Measurements from ENCODE around the gene CDC20. TPM values are rescaled to one million over a fixed set of nuclear protein-coding genes. Genes with fewer than 3 reads are reported as not detected.

Gene CDC20
- total RNA-seq = 152 and 191 TPM in 2 replicates

DNA sequence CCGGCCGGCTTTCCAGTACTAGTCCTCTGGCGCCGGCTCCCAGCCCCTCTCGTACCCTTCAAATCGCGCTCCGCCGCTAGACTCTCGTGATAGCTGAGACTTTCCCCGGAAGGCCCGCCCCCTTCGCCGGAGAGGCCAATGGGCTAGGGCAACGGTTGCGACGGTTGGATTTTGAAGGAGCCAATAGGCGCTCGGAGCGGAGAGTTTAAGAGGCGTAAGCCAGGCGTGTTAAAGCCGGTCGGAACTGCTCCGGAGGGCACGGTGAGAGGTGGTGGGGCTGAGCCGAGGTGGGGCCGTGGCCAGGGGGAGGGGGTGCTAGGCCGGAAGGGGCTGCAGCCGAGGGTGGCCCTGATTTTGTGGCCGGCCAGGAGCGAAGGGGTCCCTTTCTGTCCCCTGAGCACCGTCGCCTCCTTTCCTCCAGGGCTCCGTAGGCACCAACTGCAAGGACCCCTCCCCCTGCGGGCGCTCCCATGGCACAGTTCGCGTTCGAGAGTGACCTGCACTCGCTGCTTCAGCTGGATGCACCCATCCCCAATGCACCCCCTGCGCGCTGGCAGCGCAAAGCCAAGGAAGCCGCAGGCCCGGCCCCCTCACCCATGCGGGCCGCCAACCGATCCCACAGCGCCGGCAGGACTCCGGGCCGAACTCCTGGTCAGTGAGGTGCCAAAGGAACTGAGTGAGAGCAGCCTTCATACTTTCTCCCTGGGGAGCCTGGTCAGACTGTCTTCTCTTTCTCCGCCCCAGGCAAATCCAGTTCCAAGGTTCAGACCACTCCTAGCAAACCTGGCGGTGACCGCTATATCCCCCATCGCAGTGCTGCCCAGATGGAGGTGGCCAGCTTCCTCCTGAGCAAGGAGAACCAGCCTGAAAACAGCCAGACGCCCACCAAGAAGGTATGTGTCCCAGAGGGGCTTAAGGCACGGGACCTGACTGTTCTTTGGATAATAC lies at the start of gene CDC20:
TSS of gene CDC20 (plus strand) at position 236 of the 948 bp plus-strand sequence. CDS start at position 471, 235 bp downstream.

DNA sequence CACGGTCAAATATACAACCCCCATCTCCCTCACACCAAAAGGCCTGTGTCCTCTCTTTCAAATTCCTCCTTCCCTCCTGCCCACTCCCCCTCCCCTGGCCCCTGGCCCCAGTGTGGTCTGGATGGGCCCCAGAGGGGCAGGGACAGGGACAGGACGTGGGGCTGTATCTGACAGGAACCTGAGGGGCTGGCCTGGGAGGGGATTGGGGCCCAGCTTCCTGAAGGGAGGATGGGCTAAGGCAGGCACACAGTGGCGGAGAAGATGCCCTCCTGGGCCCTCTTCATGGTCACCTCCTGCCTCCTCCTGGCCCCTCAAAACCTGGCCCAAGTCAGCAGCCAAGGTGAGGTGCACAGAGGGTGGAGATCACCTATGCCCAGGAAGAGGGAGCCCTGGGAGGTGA lies 21.2 kb upstream of the CDC20 start, which contains the start of gene MPL:
TSS of gene MPL (plus strand) at position 231 of the 400 bp plus-strand sequence. CDS start at position 262, 31 bp downstream.

DNA sequence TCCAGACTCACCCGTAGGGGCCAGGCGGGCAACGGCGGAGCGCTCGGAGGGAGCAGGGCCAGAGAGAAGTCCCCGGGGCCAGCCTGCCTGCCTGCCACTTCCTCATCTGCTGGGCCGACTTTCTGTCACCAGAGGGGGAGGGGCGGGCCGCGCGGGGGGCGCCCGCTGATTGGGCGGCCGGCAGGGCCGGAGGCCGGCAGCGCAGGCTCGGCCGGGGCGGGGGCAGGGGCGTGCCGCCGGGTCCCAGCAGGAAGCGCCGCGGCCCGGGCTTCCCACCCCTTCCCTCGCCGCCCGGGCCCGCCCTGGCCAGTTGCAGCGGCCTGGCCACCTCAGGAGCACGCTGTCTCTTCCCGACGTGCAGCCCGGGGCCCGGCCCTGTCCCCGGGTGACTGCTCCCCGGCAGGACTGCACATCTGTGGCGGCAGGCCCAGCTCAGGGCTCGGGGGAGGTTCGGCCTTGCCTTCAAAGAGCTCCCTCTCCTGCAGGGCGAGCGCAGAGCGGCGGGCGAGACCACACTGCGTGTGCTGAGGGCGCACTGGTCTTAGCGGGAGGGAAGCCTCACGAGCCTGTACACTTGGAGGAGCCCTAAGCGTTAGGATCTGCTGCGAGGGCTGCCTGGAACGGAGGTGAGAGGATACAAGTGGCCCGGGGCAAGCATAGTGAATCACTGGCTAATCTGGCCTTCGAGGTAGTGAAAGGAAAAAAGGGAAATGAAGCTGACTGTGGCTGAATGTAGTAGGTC lies 9.3 kb downstream of the CDC20 start, which contains the start of gene ELOVL1:
TSS of gene ELOVL1 (minus strand) at position 108 of the 742 bp plus-strand sequence. CDS start 2,402 bp downstream, outside the sequence.

DNA sequence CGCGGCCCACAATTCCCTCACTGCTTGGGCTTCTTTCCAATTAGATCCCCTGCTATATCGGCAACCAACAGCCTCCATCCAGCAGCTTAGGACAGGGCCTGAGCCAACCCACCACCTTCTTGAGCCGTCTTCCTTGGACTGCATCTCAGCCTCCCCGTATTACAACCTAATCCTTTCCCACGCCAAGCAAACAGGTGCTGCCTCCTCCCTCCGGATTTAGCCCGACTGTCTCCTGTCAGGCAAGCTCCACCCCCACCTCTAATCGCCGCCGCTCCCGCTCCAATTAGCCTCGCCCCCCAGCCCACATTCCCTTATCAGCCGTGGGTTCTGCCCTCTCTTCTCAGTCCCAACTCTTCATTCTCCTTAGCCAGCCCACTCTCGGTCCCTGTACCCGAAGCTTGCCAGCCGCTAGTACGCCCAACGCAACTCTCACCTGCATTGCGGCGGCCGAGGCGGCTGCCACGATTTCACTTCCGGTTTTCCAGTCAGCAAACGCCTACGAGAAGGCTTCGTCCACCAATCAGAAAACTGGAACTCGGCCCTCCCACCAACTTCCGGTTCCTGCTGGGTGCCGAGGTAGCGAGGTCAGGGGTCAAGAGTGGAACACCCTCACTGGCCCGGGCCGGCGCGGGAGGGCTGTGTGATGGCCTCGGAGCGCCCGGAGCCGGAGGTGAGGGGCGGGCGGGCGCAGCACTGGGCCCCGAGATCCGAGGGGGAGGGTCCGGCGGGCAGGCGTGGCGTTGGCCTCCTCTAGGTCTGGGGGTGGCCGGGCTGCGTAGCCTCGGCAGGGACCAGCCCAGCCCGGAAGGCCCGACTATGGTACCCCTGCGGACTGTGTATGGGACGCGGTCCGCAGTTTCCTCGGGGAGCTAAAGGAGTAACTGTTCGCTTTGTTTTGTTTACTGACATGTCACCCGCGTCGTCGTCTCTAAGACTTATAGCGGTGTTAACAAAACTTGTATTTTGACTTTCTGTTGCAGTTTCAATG lies 30.8 kb downstream of the CDC20 start, which contains the start of the genes MED8 and SZT2:
TSS of gene MED8 (minus strand) at position 475 of the 988 bp plus-strand sequence. CDS start at position 439, 36 bp downstream.
TSS of gene SZT2 (plus strand) at position 574 of the 988 bp plus-strand sequence. CDS start at position 644, 70 bp downstream.

Other genes with a start within 250 kb of the CDC20 start
- 145 and 162 TPM in 2 replicates for gene EBNA1BP2, start 186.7 kb upstream of the CDC20 start, total RNA-seq
- 0.14 TPM in 1 of 2 replicates, not detected in the other for gene CFAP57, start 186.7 kb upstream of the CDC20 start, total RNA-seq
- gene TMEM125, start 89.0 kb upstream of the CDC20 start, total RNA-seq = 8.4 and 11.8 TPM in 2 replicates
- 3.9 and 8.7 TPM in 2 replicates for gene C1orf210, start 73.4 kb upstream of the CDC20 start, total RNA-seq
- gene TIE1, start 58.0 kb upstream of the CDC20 start, total RNA-seq = not detected in 2 replicates
- not detected in 2 replicates for gene MPL, start 21.2 kb upstream of the CDC20 start, total RNA-seq
- gene ELOVL1, start 9.0 kb downstream of the CDC20 start, total RNA-seq = 144 and 188 TPM in 2 replicates
- 36.0 and 39.4 TPM in 2 replicates for gene MED8, start 30.8 kb downstream of the CDC20 start, total RNA-seq
- 12.6 and 19.2 TPM in 2 replicates for gene SZT2, start 30.9 kb downstream of the CDC20 start, total RNA-seq
- gene HYI, start 95.0 kb downstream of the CDC20 start, total RNA-seq = 51.7 and 60.2 TPM in 2 replicates
- gene PTPRF, start 171.9 kb downstream of the CDC20 start, total RNA-seq = 152 and 214 TPM in 2 replicates

All from airway epithelial cell (primary cell).